Measurements from ENCODE around the gene MALRD1. TPM values are rescaled to one million over a fixed set of nuclear protein-coding genes. Genes with fewer than 3 reads are reported as not detected.

The MALRD1 gene
- total RNA-seq, 4 donors from 2014 or later, result 0.23 TPM; not detected in 3

GRCh38 chr10:19021162-19021561 is 27.4 kb upstream of the MALRD1 start:
- 87 to 93% methylated on average over 2 of the region's 2 CpGs for WGBS, 2 donors
- no peak for TF ChIP-seq CTCF (IDR thresholded peaks at IDR 0.05)
- TF ChIP-seq POLR2A (IDR thresholded peaks at IDR 0.05), result no peak
- intact Hi-C loops (cut with DNase I; ENCODE audit: low total_unique reads), result no loop called here
- no peak for DNase-seq (ENCODE audit: low spot score in 2 of 2)
- H3K4me3 ChIP-seq (ENCODE audit: low read depth, poor library complexity, severe bottlenecking), result no peak overlapping the region

GRCh38 chr10:19024611-19025010 is 24.0 kb upstream of the MALRD1 start:
- TF ChIP-seq CTCF (IDR thresholded peaks at IDR 0.05) (no peak), POLR2A (IDR thresholded peaks at IDR 0.05) (no peak)
- DNase-seq (ENCODE audit: low spot score in 2 of 2), result no peak
- no peak overlapping the region for H3K4me3 ChIP-seq (ENCODE audit: low read depth, poor library complexity, severe bottlenecking)
- intact Hi-C loops (cut with DNase I; ENCODE audit: low total_unique reads), result no loop called here
- WGBS, 2 donors, result 80 to 95% methylated on average over 2 of the region's 2 CpGs

- intact Hi-C loops (cut with DNase I; ENCODE audit: low total_unique reads), result no loop called here
- no peak for TF ChIP-seq POLR2A (IDR thresholded peaks at IDR 0.05)
- TF ChIP-seq CTCF (IDR thresholded peaks at IDR 0.05), result no peak
- no peak for DNase-seq (ENCODE audit: low spot score in 2 of 2)
- WGBS, 2 donors, result 61 to 65% methylated on average over 2 of the region's 2 CpGs
- no peak overlapping the region for H3K4me3 ChIP-seq (ENCODE audit: low read depth, poor library complexity, severe bottlenecking)
These were observed 16.8 kb upstream of the MALRD1 start for GRCh38 chr10:19031763-19032162.

GRCh38 chr10:19033741-19034140 is 14.9 kb upstream of the MALRD1 start:
- H3K4me3 ChIP-seq (ENCODE audit: low read depth, poor library complexity, severe bottlenecking), result no peak overlapping the region
- no peak for DNase-seq (ENCODE audit: low spot score in 2 of 2)
- intact Hi-C loops (cut with DNase I; ENCODE audit: low total_unique reads), result no loop called here
- 92 to 100% methylated on average over 1 of the region's 1 CpG for WGBS, 2 donors
- no peak for TF ChIP-seq POLR2A (IDR thresholded peaks at IDR 0.05)
- no peak for TF ChIP-seq CTCF (IDR thresholded peaks at IDR 0.05)

- no peak for DNase-seq (ENCODE audit: low spot score in 2 of 2)
- H3K4me3 ChIP-seq (ENCODE audit: low read depth, poor library complexity, severe bottlenecking), result no peak overlapping the region
- intact Hi-C loops (cut with DNase I; ENCODE audit: low total_unique reads), result loop anchor here (2.0 kb wide), 1 partner anchor 196 kb away; no protein-coding TSS in a partner anchor
- 62 to 63% methylated on average over 3 of the region's 3 CpGs for WGBS, 2 donors
- no peak for TF ChIP-seq CTCF (IDR thresholded peaks at IDR 0.05)
- no peak for TF ChIP-seq POLR2A (IDR thresholded peaks at IDR 0.05)
These were observed 7.4 kb upstream of the MALRD1 start for GRCh38 chr10:19041171-19041570.

- 52 to 57% methylated on average over 3 of the region's 3 CpGs for WGBS, 2 donors
- H3K4me3 ChIP-seq (ENCODE audit: low read depth, poor library complexity, severe bottlenecking), result no peak overlapping the region
- TF ChIP-seq CTCF (IDR thresholded peaks at IDR 0.05), result no peak
- intact Hi-C loops (cut with DNase I; ENCODE audit: low total_unique reads), result no loop called here
- DNase-seq (ENCODE audit: low spot score in 2 of 2), result no peak
These were observed 5.2 kb upstream of the MALRD1 start for GRCh38 chr10:19043431-19043830.

Data from lower leg skin (tissue), 4 donors.